Keratinocyte (primary cell): ENCODE data around the gene ZDHHC23.

Experiments
- CTCF ChIP-seq, 3 experiments: IDR thresholded peaks in 1 of 3; conservative IDR thresholded peaks in 1 of 3; optimal IDR thresholded peaks in 1 of 3; 2 replicates in 2 of 3; 3 replicates in 1 of 3; pipeline versions ENCODE3 to v1.5.1; 2011; ENCODE audit warnings: low read length in 3 of 3, mild to moderate bottlenecking in 3 of 3, moderate library complexity in 2 of 3, control low read depth in 1 of 3, inconsistent platforms in 1 of 3; ENCODE audit not compliant: insufficient read depth in 2 of 3; ENCODE audit errors: extremely low read depth in 1 of 3
- EZH2 ChIP-seq: IDR thresholded peaks from one replicate; pipeline ENCODE4 v1.6.1; 2012; ENCODE audit warnings: inconsistent platforms, mild to moderate bottlenecking, low read length, moderate library complexity

- TF ChIP-seq CTCF (optimal IDR thresholded peaks at IDR 0.05 in 1 of 3, IDR thresholded peaks at IDR 0.05 in 1 of 3, conservative IDR thresholded peaks at IDR 0.05 in 1 of 3; ENCODE audit: extremely low read depth in 1 of 3, insufficient read depth in 2 of 3, low read length in 3 of 3) (no peak), EZH2 (no peak)
These were observed 36.8 kb upstream of the ZDHHC23 start for GRCh38 chr3:113910966-113911365.
